Renal pelvis (tissue), 4 donors: ENCODE measurements around the gene MYL12B. TPM values are rescaled to one million over a fixed set of nuclear protein-coding genes. Genes with fewer than 3 reads are reported as not detected.

Experiments used
- DNase-seq: peaks from one replicate; pipeline ENCODE4 v3.0.0-alpha.2; 2013
- polyA plus RNA-seq, 3 donors: library from polyadenylated mRNA; unstranded; fragments of 120-200 nt; gene quantifications; one replicate each; pipeline ENCODE4 v1.2.1, GENCODE V29; 2013; ENCODE audit not compliant: insufficient read length in 3 of 3

The MYL12B gene
- polyA plus RNA-seq, 3 donors, result 476 to 580 (median 538) TPM

DNA sequence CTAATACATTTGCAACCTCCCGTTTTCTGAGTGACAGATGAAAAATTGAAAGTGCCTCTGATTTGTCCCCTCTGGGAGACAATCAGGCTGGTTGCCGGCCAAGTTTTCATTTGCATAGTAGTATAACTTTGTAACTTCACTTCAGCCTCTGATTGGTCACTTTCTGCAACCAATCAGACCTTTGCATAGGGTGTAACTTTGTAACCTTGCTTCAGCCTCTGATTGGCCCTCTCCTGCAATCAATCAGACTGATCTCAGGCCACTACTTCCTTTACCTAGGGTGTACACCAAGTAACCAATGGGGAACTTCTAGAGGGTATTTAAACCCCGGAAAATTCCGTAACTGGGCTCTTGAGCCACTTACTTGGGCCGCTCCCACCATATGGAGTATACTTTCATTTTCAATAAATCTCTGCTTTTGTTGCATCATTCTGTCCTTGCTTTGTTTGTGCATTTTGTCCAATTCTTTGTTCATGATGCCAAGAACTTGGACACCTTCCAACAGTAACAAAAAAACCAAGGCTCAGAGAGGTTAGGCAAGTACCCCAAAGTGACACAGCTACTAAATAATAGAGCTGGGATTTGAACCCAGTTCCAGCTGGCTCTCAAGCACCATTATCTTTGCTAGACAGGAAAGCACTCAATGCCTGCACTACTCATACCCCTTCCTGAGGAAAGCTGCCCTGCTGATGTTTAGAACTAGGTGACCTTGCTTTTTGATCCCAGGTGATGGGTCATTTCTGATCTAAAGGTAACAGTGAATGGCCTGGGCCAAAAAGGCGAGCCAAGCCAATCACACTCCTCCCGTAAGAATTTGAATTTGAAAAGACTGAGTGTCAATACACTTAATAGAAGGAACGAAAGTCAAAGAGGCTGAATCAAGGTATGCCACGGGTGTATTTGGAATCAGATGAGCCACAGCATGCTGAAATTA, 31.3 kb upstream of the MYL12B start:
- DNase-seq, result no peak

DNA sequence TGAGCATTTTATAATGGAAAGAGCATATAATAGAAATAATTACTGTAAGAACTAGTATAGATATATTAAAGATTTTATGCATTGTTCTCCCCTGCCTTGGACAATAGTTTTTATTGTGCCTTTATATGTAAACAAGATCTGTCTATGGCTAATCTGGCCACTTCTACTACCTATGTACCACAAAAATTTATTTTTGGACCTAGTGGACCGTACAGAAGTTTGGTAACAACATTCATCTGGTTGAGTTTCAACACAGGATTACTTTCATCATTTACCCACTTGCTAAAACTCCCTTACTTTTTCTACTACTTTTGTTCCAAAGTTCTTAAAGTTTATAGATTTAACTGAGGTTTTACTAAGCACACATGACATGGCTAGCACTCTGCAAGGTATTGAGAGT, 28.9 kb upstream of the MYL12B start:
- DNase-seq, result no peak

DNA sequence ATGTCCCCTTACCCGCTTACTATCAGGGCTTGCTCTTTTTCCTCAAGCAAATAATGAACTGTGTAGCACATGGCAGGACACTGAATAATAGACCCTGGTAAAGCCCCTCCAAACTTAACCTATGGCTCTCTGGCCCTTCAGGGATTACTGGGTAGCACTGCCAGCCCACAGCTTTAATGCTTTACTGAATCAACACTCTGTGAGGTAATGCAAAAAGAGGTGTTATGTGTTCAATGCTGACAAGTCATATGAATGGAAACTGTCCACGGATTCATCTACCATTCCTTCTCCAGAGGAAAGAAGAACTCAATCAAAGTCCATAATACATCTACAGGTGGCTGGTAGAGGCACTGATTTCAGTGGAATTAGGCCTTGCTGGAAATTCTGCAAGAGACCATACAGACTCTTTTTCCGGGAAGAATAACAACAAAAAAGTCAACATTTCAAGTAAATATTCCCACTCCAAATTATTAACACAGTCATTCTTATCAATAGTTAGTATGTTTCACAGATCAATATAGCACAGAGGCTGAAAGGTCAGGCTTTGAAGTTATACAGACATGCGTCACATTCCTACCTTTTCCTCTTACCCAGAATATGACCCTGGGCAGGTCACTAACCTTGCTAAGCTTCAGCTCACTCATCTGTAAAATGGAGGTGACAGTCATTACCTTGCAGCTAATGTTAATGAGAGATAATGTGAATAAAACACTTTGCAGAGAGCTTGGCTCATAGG, 28.3 kb upstream of the MYL12B start:
- DNase-seq, result no peak

DNA sequence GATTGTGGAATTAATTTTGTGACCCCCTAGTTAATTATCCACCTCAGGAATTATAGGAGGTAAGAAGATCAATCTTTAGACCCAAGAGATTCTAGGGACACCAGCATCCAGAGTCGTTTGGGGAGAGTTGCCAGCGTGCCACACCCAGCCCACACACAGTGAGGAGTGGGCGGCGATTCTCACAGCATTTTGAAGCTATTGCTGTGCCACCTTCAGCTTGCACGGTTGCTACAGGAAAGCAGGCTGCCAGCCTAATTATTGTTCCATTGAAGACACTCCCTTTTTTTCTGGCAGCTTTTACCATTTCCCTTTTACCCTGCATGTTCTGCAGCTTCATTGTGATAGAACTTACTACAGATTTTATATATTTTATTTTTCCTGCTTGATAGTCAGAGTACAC, 27.5 kb upstream of the MYL12B start:
- DNase-seq, result no peak

DNA sequence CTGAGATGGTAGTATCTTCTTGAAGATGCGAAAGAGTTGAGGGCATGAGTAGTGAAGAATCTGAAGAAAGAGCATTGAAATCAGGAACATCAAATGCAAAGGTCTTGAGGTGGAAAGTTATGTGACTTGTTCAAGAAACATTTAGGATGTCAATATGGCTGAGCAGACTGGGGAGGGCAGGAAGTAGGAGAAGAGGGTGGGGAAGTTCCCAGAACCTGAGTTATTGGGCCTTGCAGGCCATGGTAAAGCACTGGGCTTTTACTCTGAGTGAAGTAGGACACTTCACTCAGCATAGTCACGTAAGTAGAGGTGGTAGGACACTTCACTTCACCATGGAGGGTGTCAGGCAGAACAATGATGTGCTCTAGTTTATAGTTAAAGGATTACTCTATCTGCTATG, 26.1 kb upstream of the MYL12B start:
- DNase-seq, result no peak

DNA sequence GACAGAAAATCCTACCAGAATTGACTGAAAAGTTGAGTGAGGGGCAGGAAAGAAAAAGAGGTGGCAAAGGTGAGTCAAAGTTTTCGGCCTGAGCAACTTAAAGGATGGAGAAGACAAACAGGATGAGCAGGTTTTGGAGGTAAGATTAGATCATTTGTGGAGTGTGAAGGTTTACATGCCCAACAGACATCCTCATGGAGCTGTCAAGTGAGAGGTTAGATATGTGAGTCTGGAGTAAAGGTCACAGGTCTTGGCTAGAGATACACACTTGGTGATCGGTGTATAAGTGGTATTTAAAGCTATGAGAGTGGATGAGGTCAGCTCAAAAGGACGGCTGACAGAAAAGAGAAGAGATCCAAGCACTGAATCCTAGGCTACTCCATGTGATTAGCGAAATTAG, 25.5 kb upstream of the MYL12B start:
- DNase-seq, result no peak

DNA sequence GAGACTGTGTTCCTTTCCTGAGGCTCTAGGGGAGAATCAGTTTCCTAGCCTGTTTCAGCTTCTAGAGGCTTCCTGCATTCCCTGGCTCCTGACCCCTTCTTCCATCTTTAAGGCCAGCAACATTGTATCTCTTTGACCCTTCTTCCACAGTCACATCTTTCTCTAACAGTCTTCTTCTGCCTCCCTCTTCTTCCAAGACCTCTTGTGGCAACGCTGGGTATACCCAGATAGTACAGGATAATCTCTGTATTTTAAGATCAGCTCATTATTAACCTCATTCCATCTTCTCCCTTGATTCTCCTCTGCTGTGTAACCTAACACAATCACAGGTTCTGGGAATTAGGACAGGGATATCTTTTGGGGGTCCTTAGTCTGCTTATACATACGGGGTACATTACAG, 23.2 kb upstream of the MYL12B start:
- DNase-seq, result no peak

DNA sequence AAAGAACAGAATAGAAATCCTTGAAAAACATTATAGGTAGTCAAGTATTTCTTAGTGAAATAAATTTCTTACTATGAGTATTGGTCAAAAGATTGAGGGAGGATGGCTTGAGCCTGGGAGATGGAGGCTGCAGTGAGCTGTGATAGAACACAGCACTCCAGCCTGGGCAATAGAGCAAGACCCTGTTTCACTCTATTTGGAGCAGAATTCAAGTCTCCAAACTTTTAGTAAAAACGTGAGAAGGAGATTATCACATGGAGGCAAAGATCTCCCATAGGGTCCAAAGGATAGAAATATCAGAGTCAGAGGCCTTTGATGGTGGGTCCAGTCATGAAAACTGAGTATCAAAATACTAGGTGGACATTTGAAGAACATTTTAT, 16.8 kb upstream of the MYL12B start:
- no peak for DNase-seq

DNA sequence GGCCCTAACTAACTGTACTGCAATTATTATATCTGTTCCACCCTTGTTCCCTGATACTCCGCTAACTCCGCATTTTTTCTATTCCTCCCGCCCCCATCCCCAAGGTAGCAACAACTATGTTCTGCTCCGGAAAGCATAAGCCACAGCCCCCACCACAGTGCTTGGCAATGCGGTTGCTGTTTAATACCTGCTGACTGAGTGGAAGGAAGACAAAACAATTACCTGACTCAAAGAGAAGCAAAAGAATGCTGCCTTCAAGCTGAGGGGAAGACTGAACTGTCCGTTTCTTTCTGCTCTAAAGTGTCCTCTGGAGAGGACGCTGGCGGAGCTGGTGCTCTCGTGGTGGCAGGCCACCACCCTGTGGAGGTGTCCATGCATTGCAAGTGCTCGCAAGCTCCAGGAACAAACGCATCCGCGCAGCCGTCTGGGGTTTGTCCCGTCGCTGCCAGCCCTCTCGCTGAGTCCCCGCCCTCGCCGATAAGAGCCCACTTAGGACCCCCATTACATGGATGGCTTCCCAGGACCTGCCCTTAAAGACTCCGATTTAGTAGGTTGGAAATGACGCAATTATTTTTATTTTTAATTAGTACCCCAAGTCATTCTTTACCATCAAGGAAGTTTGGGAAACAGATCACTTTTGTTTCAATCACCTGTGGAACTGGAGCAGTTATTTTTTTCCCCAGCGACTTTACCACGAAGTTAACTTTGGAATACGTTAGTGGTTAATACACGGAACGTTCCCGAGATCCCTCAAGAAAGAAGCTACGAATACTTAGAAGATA, 15.9 kb upstream of the MYL12B start:
- peak; percentile 91 for DNase-seq

DNA sequence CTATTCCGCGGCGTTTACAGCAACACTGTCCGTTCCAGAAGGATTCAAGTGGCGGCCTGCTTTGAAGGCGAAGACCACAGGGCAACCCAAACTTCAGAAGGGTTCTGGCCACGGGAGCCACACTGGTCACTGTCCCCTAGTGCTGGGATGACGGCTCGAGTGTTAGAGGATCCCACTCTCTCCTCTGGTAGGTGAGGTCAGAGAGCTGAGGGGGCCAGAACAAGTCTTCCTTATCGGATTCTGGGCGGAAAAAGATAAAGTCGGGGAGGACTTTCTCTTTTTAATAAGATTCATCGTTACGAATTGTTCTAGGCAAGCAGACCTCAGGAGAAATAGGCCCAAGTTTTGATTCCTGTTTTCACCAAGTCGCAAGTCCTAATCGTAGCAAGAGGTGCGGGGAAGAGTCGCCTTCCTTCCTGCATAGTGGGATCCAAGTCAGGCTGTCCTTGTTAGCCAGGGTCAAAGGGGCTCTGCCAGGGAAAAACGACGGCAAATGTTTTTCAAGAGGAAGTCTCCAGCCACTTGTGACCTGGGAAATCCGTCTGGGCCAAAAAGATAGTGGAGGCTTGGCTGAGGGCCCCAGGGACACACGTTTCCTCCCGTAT, 15.2 kb upstream of the MYL12B start:
- no peak for DNase-seq

DNA sequence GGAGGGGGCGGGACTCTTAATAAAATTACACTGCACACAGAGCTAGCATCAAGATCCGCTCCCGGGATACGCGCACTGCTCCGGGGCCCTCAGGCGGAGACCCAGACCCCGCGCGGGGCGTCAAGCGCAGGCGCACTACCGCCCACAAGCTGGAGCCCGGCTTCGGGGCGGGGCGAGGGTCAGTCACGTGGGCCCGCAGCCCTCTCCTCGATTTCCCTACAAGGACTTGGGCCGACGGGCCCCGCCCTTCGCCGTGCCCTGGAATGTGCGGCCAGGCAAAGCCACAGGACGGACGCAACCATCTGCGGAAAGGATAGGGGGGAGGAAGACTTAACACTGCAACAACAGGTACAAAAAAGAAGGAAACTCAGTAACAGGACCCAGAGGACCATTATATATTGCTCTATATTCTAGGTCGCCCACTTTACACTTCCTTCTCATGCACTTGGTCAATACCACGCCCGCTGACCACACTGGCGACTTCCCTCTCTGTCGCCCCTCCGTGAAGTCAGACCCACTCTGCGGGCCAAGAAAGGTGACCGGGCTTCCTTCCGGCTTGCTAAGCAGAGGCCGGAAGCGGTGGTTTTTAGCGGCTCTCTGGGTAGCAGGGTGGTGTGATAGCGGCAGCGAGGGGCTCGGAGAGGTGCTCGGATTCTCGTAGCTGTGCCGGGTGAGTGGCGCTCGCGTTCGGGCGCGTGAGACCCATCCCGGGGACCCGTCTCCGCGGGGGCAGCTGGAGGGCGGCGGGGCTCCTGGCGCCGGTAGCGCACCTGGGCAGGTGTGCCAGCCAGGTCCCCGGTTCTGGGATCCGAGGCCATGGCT, 14.5 kb upstream of the MYL12B start, which contains the start of gene MYL12A:
Gene MYL12A, plus strand, starts transcription at position 562 of the 822 bp plus-strand sequence. CDS start 5,447 bp downstream, outside the sequence.
- peak; percentile 98 for DNase-seq

DNA sequence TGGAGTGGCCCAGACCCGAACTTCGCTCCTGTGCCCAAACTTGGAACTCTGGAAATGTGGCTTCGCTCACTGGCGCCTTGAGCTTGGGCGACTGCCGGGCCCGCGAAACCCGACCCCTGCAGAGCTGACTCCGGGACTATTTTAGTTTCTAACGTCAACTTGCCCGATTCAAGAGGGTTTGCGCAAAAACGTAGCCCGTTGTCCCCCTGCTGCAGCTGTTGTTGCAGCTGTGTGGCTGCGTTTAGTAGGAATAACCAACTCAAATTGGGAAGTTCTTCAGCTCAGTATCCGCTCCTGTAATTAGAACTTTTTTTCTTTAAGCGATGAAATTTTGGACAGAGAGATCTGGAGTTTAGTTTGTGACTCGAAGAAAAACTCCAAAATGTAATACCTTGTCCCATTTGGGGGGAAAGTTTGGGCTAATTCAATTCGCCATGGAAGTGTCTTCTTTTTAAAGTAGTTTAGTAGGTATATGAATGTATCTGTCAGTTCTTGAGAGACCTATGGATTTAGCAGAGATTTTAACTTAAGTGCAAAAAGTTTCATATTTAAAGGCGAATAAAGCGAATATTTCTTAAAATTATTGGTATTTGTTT, 13.8 kb upstream of the MYL12B start:
- DNase-seq, result peak; percentile 75

DNA sequence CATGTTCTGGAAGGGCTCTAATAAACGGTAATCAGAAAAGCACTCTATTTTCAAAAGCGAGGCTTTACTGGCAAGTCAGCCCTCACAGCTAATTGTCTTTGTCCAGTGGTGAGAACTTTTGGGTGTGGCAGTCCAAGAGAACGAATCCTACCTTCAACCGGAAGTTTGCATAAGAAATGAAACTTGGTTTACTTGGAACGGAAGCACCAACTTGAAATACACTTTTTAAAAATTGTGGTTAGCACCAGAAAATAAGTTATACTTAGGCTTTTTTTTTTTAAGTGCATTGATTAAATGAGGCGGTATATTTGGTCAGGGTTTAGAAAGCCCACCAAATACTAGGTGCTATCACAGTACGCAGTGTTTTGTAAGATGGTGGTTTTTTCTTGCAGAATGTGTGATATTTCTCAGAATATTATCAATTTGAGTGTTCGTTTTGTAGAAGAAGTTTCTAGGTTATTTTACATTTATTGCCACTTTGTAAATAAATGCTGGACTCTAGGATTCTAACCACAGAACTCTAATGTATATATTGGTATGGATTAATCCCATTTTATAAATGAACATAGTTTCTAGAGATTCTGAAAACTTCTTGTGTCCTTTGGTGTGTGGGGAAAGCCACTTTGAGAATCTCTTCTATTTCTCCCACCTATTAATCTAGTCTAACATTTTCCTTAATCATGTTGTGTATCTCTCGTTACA, 13.1 kb upstream of the MYL12B start:
- no peak for DNase-seq

DNA sequence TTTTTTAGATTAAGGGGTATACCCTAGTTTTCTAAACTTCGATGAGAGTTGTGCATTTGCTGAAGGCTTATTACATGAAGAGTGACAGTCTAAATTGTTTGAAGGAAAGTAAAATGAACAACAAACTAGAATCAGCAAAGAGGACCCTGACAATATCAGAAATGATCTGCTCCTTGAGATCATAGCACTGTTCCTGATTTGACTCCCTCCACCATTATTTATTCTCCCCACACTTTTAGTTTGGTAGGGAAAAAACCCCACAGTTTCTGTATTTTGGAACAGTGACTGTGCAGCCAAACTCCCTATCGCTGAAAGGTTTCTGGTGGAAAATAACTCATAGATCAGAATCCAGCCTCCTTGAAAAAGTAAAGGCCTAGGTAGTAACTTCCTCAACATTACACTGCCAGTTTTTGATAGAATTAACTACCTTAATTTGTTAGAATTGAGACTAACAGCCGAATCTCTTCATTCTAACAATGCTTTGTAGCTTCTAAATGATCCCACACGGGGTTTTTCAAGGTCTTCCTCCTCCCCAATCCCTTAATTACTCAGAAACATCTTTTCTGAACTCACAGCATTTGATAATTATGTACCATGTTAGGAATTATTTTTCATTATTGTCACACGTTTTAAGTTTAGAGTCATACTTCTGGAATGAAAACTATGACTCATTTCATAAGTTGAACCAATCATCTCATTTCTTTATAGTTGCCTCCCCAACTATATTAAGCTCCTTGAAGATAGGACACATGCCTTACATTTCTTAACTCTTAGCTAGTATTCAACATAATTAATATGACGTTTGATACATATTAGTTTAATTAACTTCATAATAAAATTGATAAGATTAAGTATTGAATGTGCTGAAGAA, 11.5 kb upstream of the MYL12B start:
- no peak for DNase-seq

DNA sequence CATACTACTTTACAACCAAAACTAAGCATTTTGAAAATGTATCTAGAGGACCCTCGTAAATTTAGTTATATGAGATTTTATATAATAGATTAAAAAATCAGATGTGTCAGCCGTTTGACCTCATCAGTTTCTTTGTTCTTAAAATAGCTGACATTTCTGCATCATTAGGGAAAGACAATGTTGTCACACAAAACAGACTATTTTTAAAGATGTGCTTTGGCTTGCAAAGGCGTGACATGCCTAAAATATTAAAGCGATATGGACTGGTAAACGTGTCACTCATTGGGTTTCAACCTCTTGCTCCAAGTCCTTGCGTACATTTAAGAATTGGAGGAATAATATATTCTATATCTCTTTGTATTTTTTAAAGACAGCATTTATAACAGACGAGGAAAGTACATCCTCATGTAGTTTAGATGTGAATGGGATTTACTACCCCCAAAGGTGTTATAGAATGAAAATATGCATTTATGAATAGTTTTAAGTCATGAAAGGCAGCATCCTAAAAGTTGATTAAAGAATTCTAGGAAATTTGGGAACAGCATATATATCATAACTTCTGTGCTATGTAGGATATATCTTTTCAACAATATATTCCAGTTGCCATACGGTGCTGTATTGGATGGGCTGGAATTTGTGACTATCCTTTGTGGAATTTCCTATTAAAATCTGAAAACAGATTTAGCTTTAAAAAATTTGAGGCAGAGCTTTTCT, 10.5 kb upstream of the MYL12B start:
- no peak for DNase-seq

DNA sequence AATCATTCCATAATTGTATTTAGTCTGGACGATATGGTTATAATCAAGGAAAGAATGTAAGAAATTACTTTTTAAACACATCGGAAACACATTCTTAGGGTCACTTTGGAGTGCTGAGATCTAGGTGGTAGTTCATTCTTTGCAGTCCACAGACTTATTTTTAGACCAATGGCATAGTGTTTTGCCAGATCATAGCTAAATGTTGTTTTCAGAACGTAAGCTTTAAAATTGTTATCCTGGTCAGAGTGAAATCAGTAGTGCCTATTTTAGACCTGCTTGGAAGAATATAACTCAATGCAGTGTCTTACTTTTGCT, 10.0 kb upstream of the MYL12B start:
- no peak for DNase-seq

DNA sequence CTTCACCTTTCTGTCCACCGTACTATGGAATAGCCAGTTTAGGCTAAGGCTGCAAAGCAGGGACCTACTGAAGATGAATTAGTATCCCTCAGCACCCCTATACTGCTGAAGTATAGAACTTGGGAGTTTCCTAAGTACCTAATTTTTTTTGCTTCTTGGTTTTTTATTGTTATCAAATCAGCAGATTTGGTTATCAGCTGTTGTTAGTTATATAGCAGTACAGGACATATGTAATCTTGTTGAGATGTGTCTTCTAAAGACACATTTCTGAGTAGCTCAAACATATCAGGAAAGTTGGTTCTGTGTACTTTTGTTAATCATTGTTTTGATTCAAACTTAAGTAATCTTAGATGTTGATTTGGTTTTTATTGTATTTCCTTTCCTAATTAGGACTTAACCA, 9.1 kb upstream of the MYL12B start:
- no peak for DNase-seq

DNA sequence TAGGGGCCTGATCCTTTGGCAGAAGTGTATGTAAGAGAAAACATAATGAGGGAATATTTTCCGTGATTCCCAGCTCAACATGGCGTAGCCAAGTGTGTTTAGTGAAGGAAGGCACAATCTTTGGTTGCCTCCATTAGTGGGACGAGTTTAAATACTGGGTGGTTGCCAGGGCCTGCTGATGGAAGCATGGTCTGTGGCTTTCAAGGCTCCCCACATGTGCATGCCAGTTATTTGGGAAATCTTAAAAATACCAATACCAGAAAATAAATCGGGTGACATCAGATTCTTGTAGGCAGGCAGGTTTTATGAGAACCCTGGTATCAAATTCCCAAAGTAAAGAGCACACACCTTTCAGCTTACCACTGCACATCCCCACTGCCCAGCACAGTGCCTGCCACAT, 7.2 kb upstream of the MYL12B start:
- no peak for DNase-seq
